NCI-H1417 (cell line): Measurements from ENCODE around the gene THRB.
"Not testable (repeated sequence)": the region's sequence is repeated elsewhere in the genome, so short reads cannot be mapped to it uniquely, and the experiment has no call there.

Source experiments
- DNase-seq, 3 experiments: peaks; one replicate each; lab custom pipeline; 2025; lab: John Stamatoyannopoulos, UW

The THRB gene

GRCh38 chr3:24096695-24097290 is 397.9 kb downstream of the THRB start:
- no peak for DNase-seq

GRCh38 chr3:24096271-24096670 is 398.4 kb downstream of the THRB start:
- no peak for DNase-seq

GRCh38 chr3:24094818-24095217 is 399.8 kb downstream of the THRB start:
- DNase-seq = not testable (repeated sequence)

DNA sequence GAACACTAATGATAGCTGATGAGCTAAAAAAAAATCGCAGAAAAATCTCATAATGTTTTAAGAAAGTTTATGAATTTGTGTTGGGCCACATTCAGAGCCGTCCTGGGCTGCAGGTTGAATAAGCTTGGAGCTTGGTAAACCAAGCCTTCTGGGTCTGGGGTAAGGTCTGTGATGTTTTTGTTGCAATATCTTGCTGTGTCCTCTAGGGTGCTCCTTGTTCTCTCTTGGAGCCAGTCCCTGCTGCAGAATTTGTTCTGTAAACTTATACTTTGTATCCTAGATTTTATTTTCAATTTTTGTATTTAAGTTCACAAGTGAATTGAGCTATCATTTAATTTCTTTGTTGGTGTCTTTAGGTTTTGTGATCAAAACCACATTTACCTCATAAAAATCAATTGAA is 405.9 kb downstream of the THRB start:
- no peak for DNase-seq

DNA sequence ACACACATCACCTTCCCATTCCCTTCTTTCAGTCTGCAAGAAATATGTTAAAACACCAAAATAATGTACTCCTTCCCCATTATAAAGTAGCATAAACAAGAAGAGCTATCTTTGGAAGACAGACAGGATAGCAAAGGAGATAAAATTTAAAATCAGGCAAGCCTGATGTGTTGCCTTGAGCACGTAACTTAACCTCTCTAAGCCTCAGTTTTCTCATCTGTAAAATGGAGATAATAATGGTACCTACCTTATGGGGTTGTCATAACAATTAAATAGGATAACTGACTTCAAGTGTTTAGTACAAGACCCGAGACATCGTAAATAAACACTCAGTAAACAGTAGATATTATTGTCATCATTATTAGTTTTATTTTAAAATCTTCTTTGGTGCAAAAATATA is 407.2 kb downstream of the THRB start:
- no peak for DNase-seq

DNA sequence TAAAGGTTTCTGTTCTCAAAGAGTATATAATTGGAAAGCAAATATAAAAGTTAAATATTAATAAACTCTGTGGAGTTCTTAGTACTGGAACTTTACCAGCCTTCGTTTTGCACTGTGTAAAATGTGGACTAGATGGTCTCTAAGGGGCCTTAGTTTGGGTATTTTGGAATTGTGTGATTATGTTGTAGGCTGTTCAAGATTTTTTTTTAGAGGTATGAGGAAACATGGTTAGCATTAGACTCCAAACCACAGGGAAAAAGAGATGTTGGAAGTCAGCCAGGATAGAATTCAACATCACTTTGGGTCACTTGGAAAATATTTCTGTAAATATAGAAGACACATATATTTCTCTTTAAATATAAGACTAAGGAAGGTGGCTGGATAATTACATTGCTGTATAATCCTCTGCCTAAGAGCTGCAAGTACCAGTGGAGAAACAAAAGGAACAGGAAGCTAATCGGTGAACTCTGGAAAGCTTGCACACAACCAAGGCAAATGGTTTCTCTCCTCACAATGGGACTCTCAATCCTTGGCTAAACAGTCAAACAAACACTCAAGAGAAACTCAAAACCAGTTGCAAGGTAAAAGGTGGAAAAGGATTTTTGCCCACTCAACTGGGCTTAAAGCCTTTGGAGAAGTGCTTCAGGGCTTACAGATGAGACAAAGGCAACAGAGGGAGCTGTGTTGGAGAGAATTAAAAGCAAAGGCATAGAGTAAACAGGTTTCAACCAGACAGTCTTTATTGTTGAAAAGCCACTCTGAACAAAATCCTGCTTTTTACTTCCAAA is 407.8 kb downstream of the THRB start:
- peak in 2 of 3 experiments; percentile 43 to 89 for DNase-seq

DNA sequence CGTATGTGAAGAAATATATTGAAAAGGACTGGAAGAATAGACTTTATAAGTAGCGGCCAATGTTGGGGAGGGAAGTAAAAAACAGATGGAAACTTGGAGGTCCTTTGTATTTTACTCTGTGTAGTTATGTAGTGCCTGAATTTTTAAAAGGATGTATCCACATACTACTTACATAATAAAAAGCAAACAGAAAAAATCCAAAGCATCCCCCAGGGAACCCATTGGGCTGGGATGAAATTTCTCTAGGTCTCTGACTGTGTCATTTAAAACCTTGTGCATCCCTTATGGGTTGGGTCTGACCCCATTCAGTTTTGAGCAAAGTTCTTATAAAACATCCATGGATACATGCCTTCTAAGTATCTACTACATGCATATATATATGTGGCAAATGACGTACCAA is 408.4 kb downstream of the THRB start:
- peak in 1 of 3 experiments; percentile 10 for DNase-seq

GRCh38 chr3:24072193-24072592 is 422.5 kb downstream of the THRB start:
- DNase-seq = no peak

- peak in 1 of 3 experiments; percentile 35 for DNase-seq
Observed at GRCh38 chr3:24069045-24069444, 425.6 kb downstream of the THRB start.

- DNase-seq = no peak
Observed at GRCh38 chr3:24067483-24067882, 427.2 kb downstream of the THRB start.
